CD4-positive, alpha-beta T cell treated with Interferon alpha-2 for 1 hour (primary cell): ENCODE data around the gene NOP10.
"Not testable (repeated sequence)": the region's sequence is repeated elsewhere in the genome, so short reads cannot be mapped to it uniquely, and the experiment has no call there.

Experiments
- DNase-seq, 2 donors: peaks; one replicate each; pipeline ENCODE4 v3.0.0-alpha.2; 2020 to 2022

NOP10 gene

DNA sequence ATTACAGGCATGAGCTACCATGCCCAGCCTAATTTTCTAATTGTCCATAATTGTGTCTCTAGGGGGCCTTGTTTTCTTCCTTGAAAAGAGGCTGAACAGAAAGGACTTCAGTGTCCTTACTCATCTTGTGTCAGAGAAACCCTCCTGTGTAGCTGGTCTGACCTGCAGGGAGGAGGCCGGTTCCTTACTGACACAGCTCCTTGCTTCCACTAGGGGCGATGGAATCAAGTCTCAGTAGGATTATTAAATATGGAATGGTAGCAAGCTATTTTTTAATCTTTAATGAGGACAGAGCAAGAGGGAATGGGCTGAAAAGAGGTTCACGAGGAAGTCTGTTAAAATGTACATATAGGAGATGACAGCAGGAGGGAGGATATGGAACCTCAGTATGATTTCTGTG, 15.4 kb upstream of the NOP10 start:
- DNase-seq = no peak

DNA sequence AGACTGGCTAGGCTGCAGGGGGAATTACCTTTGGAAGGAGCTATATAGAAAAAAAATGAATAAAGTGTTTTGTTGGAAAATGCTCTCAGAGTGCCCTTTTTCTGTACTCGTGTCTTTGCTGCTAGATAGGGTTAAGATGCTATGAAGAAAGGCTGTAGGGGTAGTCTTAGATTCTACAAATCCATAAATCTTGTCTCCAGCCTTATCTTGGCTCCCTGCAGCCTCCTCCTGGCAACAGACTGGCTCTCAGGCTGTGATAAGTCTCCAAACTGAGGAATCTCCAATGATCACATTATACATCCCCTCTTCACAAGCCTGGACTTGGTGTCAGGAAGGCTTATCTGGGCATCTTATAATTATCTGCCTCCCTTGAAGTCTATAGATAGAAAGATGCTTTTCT, 14.7 kb upstream of the NOP10 start:
- no peak for DNase-seq

DNA sequence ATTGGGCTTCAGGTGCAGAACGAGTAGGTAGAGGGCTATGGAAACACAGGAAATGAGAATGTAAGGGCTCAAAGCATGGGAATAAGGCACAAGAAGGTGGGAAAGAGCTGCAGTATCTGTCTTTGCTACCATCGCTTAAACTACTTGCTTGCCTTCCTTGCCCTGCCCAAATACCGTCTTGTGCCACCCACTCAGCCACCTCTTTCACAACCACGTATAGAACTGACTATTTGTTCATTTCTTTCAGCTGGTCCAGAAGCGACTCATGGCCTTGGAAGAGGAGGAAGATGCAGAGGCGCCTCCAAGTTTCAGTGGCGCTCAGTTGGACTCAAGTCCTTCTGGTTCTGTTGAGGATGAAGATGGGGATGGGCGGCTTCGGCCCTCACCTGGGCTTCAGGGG, 12.3 kb upstream of the NOP10 start:
- DNase-seq = no peak

DNA sequence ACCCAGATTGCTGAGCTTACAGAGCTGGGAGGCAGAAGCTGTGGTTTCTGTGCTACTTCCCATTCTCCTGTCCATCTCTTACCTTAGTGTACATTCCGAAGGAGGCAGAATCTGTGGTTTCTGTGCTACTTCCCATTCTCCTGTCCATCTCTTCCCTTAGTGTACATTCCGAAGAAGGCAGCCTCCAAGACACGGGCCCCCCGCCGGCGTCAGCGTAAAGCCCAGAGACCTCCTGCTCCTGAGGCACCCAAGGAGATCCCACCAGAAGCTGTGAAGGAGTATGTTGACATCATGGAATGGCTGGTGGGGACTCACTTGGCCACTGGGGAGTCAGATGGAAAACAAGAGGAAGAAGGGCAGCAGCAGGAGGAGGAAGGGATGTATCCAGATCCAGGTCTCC, 11.3 kb upstream of the NOP10 start:
- DNase-seq = no peak

DNA sequence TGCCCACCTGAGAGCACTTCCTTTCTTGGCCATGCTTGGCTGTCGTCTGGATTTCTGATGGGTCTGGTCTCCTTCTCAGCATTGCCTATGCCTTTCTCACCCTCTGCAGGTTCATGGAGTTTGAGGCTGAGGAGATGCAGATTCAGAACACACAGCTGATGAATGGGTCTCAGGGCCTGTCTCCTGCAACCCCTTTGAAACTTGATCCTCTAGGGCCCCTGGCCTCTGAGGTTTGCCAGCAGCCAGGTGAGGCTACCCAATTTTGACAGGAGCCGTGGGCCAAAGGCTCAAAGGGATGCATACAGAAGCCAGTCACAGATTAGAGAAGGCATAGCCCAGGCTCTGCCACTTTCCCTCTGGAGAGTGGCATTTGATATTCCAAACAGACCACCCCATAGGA, 10.7 kb upstream of the NOP10 start:
- no peak for DNase-seq

DNA sequence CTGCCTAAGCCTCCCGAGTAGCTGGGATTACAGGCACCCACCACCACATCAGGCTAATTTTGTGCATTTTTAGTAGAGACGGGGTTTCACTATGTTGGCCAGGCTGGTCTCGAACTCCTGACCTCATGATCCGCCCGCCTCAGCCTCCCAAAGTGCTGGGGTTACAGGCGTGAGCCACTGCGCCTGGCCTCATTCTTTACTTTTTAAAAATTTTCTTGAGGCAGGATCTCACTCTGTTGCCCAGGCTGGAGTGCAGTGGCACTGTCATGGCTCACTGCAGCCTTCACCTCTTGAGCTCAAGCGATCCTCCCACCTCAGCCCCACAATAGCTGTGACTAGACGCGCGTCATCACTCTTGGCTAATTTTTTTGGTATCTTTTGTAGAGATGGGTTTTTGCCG, 10.1 kb upstream of the NOP10 start:
- DNase-seq = not testable (repeated sequence)

DNA sequence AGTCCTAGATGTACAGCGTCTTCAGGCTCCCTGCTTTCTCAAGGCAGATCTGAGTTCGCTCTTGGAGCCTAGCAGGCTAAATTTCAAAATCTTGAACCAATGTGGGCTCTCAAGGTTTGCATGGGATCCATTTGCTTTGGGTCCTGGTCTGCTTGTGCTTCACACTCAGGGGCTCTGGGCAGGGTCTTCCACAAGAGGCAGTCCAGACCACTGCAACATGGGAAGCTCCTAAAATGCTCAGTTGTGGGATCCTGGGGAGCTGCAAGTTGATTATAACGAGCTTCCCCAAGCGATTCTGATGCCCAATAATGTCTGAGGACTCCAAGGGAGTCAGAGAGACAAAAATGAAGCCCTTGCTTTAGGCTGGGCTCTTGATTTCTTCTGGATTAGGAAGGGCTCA, 6.8 kb upstream of the NOP10 start:
- DNase-seq = no peak

DNA sequence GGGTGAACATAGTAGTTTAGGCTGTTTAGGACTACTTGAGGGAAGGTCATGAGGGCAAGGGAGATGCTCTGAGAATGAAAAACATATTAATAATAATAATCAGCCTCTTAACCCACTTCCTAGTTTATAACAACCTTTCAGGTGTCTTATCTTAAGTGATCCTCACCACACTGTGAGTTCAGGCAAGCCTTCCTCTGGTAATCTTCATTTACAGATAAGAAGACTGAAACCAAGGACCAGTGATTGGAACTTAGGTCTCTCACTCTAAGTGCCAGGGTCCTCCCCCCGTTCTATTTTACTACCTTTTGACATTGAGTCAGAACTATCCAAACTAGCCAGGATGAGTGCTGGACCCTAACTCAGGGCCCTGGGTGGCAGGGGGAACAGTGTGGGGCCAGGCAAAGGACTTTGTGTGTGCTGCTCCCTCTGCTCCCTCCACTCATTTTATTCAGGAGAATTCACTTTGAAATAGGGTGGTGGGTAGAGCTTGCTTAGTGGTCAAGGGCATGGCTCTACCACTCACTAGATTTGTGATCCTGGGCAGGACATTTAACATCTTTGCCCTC, 5.9 kb upstream of the NOP10 start:
- DNase-seq = no peak

DNA sequence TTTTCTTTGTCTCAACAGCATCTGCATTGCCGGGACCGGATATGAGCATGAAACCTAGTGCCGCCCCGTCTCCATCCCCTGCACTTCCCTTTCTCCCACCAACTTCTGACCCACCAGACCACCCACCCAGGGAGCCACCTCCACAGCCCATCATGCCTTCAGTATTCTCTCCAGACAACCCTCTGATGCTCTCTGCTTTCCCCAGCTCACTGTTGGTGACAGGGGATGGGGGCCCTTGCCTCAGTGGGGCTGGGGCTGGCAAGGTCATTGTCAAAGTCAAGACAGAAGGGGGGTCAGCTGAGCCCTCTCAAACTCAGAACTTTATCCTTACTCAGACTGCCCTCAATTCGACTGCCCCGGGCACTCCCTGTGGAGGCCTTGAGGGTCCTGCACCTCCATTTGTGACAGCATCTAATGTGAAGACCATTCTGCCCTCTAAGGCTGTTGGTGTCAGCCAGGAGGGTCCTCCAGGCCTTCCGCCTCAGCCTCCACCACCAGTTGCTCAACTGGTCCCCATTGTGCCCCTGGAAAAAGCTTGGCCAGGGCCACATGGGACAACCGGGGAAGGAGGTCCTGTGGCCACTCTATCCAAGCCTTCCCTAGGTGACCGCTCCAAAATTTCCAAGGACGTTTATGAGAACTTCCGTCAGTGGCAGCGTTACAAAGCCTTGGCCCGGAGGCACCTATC, 5.2 kb upstream of the NOP10 start:
- no peak for DNase-seq

DNA sequence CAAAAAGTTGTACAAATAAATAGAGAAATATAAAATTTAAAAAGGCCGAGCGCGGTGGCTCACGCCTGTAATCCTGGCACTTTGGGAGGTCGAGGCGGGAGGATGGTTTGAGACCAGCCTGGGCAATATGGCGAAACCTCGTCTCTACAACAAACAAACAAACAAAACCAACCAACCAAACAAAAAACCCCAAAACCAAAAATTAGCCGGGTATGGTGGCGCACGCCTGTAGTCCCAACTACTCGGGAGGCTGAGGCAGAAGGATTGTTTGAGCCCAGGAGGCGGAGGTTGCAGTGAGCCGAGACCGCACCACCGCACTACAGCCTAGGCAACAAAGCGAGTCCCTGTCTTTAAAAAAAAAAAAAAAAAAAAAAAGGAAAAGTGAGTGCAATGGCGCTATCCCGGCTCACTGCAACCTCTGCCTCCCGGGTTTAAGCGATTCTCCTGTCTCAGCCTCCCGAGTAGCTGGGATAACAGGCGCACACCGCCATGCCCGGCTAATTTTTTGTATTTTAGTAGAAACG, 661 bp downstream of the NOP10 start:
- DNase-seq = not testable (repeated sequence)

DNA sequence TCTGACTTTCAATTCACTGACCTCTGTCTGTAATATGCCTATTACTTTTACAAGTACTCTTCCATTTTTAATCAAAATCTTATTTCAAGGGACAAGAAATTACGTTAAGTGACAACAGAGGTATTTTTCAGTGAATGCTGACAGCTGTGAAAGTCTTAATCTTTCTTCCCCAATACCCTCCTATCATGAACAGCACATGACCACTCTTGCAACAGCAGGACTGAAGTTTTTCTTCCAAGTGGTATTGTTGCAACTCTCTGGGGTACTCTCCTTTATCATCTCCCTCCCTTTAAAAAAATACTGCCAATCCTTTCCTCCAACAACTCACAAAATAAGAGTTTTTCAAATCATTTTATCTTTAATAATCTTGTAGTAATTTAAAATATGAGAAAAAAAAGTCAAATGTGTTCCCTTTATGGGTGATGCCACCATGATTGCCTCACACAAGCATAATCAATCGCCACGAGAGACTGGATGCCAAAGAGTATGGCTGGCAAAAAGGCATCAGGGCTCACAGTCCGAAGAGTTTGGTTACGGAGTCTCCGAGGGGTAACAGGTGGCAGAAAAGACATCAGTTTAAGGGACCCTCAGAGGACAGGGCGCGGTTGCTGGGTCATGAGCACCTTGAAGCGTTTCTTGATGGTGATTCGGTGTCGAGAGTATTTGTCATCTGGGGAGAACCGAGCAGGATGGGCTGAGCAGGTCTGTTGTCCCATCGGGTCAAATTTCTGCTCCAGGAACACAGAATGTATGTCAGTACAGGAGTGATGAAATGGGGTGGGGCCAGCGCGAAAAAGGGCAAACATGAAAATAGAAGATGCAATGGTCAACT, 1.3 kb downstream of the NOP10 start:
- no peak for DNase-seq

DNA sequence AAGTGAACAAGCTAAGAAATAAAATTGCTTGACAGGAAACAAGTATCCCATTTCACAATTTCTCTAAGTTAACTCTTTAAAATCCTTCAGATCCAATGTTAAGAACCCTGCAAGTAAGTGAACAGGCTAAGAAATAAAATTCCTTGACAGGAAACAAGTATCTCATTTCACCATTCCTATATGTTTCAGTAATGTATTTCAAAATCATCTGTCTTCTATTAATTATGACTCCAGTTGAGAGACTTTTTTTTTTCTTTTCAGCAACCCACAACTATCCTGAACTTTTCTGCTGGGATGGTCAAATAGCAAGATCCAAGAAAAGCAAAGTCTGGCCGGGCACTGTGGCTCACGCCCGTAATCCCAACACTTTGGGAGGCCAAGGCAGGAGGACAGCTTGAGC, 3.0 kb downstream of the NOP10 start:
- no peak for DNase-seq

DNA sequence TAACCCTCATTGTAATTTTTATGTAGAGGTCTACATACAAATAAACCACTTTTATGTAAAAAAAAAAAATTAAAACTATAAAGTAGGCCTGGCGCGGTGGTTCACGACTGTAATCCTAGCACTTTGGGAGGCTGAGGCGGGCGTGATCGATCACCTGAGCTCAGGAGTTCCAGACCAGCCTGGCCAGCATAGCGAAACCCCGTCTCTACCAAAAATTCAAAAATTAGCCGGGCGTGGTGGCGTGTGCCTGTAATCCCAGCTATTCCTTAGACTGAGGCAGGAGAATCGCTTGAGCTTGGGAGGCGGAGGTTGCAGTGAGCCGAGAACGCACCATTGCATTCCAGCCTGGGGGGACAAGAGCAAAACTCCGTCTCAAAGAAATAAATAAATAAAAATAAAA, 4.6 kb downstream of the NOP10 start:
- no peak for DNase-seq

DNA sequence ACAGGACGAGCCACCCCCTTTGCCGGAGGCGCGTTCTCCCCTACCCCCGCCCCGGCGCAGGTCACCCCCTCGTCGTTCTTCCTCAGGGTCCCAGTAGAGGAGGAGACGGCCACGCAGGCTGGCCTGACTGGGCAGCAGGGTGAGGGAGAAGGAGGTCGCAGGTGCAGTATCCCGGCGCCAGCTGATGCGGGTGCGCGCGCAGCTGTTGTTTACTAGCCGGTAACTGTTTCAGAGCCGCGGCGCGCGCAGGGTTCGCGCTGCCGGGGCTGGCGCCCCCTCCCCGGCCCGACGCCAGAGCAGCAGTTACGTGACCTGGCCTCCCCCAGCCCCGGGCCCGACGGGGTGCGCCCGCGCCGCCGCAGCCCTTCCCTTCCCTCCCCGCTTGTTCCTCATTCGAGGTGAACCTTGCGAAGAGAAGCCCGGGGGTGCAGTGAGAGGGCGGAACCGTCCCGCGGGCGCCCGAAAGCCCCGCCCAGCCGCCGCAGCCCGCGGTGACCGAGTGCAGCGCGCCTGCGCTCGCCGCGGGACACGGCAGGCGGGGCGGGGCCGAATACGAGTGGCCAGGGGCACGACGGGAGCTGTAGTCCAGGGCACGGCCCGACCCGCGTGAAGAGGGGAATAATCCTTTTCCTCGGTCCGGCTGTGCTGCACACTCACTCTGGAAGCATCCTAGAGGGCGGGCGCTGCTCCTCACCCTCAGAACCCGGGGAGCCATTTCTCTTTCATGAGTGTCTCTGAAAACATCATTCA, 5.2 kb downstream of the NOP10 start, which contains the start of gene SLC12A6:
Gene SLC12A6, minus strand, starts transcription at position 225 of the 750 bp plus-strand sequence. CDS start 1,101 bp downstream, outside the sequence.
- peak; percentile 92 to 93 for DNase-seq

DNA sequence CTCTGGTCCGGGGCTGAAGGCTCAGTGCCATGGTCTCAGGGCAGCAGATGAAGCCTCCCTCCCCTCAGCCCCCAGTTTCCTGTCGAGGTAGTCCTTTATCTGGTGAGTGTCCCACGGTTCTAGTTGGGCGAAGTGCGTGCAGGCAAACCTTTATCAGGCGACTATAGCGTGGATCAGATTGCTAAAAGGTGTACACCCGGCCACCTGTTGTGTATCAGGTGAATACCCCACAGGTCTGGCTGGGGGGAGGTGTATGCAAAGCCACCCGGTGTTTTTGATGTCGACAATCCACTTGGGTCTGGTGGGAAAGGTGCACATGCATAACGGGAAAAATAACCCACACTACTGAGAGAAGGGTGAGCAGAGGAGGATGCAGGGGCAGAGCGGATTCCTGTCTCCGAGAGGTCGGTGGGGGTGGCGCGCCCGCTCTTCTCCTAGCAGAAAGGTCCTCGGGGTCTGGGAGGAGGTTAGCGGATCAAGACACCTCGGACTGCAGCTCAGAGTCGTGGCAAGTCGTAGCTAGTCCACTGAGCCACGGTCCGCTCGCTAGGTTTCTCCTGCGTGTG, 5.9 kb downstream of the NOP10 start:
- peak in 1 of 2 donors; percentile 47 for DNase-seq

DNA sequence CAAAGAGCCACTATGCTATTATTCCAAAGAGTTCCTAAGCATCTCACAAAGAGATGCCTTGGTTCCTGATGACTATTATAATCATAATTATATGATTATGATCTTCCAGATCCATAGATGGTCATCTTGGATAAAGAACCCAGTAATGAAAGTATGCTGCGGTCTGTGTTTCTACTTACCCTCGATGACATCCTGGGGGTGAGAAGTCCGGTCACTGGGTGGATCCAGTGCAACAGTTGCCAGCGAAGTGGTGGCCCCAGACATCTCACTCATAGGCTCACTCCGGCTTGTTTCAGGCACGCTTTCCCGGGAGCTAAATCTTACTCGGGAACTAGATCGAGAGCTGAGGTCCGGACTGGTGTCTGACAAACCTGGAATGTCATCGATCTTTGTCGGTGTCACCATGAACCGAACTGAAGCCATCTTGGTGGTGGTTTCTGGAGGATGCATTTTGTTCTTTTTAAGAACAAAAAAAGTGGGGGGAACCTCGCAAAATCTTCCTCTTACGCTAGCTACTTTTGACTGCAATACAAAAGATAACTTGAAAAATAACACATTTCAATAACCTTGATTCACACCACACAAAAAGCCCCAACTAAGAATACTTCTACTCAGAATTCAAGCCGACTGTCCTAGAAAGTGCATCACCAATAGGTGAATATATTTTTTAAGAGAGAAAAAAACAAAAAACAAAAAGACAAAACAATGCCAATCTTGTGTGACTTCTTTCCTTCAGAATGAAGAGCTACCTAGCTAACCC, 6.5 kb downstream of the NOP10 start:
- peak in 1 of 2 donors; percentile 36 for DNase-seq

DNA sequence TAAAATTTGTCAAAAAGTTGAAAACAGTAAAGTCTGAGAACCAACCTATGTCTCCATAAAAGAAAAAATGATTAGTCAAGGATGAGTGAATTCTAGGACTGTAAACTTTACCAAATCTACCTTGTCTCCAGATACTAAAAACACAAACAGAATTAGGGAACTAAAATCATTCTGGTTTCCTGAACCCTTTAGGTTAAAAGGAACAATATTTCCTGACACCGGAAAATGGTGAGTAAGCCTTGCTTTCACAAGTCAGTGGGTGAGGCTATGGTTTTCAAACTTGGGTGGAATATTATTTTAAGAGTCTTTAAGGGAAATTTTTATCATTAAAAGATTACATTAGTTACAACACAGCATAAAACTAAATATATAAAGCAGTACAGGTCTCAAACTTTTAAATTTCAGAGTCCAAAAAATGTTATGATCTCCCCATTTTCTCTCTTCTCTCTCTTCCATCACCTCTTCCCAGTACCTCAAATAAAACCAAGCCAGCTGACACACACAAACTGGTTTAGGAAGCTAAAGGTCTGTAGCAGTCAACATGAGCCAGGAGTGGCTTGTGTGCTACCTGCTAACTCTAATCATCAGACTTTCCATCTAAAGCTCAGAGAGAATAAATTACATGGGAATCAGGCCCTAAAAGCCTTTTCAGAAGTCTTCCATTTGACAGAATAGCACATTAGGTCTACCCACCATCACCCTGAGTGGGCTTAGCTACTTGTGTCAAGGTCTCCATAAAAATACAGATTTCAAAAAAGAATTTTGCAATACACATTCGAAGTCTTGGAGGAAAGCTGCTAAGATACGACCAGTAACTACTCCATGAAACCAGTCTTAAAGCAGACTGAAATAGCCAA, 7.5 kb downstream of the NOP10 start:
- DNase-seq = peak in 1 of 2 donors; percentile 48

DNA sequence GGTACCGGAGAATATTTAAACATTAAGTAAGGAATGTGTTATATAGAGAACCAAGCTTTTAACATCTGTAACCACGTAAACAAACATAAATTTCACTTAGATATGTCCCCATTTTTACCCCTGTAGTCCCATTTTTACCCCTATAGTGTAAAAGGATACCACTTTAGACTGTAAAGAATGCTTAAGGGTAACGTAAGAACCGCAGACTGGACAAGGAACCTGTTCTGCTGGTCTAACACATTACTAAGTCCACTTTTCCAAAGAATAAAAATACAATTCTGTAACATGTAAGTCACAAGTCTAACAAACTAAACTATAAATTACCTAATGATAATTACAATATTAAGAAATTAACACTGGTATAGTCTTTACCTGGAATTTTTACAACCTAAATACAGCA, 8.3 kb downstream of the NOP10 start:
- DNase-seq = no peak

DNA sequence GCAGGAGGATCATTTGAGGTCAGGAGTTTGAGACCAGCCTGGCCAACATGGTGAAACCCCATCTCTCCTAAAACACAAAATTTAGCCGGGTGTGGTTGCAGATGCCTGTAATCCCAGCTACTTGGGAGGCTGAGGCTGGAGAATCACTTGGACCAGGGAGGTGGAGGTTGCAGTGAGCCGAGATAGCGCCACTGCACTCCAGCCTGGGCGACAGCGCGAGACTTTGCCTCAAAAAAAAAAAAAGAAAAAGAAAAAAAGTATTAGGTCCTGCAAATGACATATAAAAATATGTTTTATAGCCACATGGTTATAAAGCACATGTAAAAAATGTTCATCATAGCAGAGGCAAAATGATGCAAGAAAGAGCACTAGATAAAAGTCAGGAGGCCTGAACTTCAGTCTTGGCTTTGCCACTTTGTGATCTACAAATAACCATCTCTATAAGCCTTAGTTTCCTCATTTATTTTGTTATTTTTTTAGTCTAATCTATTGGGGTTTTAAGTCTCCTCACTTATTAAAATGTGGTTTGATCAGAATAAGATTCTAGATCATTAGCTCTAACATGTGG, 10.3 kb downstream of the NOP10 start:
- no peak for DNase-seq

DNA sequence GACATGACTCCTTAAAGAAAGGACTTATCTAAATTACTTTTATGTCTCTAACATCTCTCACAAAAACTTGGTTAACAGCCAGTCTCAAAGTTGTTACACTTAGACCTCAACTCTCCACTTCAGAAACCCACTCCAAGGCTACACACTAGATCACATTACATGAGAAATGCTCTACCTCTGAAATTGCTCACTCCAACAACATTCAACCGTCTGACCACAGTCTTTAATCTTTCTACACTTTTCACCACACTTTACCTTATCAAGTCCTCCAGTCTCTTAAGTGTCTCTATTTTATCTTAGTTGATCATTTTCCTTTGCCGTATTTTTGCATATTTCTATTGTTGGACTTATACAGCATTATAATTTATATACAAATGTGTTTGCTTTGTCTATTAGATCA, 11.1 kb downstream of the NOP10 start:
- DNase-seq = peak in 1 of 2 donors; percentile 53
